Breast epithelium (tissue), 3 donors: Measurements from ENCODE around the gene PHKB.
"Not testable (repeated sequence)": the region's sequence is repeated elsewhere in the genome, so short reads cannot be mapped to it uniquely, and the experiment has no call there.

ENCODE experiments used
- CTCF ChIP-seq, 3 donors: fragments of 450-650 bp; IDR thresholded peaks; one replicate each; pipeline ENCODE4 v1.5.1; 2016 to 2017; ENCODE audit warnings: antibody characterized with exemption in 3 of 3, mild to moderate bottlenecking in 3 of 3, moderate library complexity in 3 of 3
- POLR2A ChIP-seq: fragments of 450-650 bp; IDR thresholded peaks from one replicate; pipeline ENCODE4 v1.6.1; 2016; ENCODE audit warnings: antibody characterized with exemption, mild to moderate bottlenecking, moderate library complexity

- not testable (repeated sequence) for TF ChIP-seq CTCF (IDR thresholded peaks at IDR 0.05); POLR2A
These were observed 78.9 kb downstream of the PHKB start for GRCh38 chr16:47539707-47540670.
